Measurements from ENCODE around the gene RELCH. TPM values are rescaled to one million over a fixed set of nuclear protein-coding genes. Genes with fewer than 3 reads are reported as not detected.

Gene RELCH
- total RNA-seq, result 28.9 and 37.8 TPM in 2 replicates

DNA sequence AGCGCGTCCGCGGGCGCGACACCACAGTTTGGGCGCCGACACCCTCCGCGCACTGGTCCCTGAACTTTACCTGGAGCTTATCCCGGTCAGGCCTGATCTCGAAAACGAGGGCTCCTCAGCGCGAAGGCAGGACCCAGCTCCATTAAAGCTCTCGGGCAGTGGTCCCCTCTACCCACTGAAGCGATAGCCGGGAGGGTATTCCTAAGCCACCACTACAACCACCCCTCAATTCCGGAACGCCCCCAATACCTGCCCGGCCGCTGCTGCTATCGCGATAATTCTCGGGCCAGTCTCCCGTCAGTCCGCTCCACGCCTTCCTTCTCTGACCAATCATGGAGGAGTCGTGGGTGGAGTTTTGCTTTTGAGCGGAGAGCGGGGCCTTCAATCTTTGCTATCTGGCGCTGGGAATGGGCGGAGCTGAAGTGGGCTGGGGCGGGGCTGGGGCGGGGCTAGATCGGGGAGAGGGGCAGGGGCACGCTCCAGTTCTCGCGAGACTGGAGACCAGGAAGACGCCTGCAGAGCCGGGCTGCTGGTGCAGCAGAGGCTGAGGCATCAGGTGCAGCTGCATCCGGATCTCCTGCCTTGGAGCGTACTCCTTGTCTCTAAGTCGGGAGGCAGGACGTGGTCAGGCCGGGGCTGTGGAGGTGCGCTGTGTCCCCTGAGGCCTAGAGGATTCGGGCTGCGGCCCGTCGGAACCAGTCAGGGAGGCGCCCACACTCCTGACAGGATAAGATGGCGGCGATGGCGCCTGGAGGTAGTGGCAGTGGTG is at the start of gene RELCH, which contains the start of gene PIGN:
Gene RELCH (plus strand): TSS at position 482 of the 769 bp plus-strand sequence. CDS start 251 bp downstream, at position 733.
Gene PIGN (minus strand): TSS at position 283 of the 769 bp plus-strand sequence. CDS start 25,703 bp downstream, outside the sequence.

DNA sequence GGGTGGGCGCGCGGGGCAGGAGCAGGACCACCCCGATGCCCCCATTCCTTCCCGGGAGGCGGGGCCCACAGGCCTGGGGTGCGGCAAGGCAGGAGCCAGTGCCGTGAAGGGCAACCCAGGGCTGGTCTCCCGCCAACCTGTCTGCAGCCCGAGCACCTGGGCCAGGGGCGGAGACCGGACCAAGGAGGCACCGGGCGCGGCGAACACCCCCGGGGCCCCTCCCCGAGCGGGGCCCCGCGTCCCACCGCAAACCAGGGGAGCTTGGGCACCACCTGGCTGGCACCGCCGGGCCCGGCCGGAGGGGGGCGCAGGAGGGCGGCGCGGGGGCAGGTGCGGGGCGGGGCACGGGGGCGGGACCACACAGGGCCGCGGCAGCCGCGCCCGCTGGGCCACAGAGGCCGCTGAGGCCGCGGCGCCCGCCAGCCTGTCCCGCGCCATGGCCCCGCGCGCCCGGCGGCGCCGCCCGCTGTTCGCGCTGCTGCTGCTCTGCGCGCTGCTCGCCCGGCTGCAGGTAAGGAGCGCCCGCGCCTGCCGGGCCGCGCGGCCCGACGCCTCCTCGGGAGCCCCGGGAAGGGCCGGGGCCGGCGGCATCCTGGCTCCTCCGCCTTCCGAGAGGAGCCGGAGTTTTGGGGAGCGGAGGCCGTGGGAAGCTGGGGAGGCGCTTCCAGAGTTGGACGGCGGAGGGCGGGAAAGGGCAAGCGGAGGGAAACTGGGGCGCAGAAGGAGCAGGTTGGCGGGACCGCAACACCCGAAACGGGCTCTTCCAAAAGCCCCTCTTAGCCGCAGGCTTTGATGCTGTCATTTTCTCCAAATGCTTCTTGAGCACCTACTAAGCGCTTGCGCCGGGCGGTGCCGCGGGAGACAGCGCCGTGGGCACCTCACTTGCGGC is 138.1 kb downstream of the RELCH start, which contains the start of gene TNFRSF11A:
Gene TNFRSF11A (plus strand): TSS at position 394 of the 889 bp plus-strand sequence. CDS start 43 bp downstream, at position 437.

Other genes with a start within 250 kb of the RELCH start
- gene PIGN, start 199 bp upstream of the RELCH start, total RNA-seq, result 55.6 and 82.9 TPM in 2 replicates
- gene TNFRSF11A, start 138.1 kb downstream of the RELCH start, total RNA-seq, result 0.77 and 2.3 TPM in 2 replicates

Data from regular cardiac myocyte (primary cell).